IPS-18c (cell line): ENCODE data around the gene C10orf71.

Source experiments
- H3K4me3 ChIP-seq: 2 replicates; pipeline ENCODE4 v1.7.0; 2013; ENCODE audit warnings: low read depth, mild to moderate bottlenecking, low read length, moderate library complexity; ENCODE audit not compliant: insufficient read depth
- H3K9me3 ChIP-seq: one replicate; pipeline ENCODE4 v1.6.1; 2013; ENCODE audit warnings: mild to moderate bottlenecking, low read length, moderate library complexity; ENCODE audit not compliant: control insufficient read depth, insufficient read depth

Gene C10orf71

GRCh38 chr10:49357910-49358309 lies 58.9 kb downstream of the C10orf71 start:
- H3K4me3 ChIP-seq, result no peak overlapping the region
- no peaks in the 10 kb centered on the region for H3K9me3 ChIP-seq

GRCh38 chr10:49359349-49360270 lies 60.6 kb downstream of the C10orf71 start:
- H3K9me3 ChIP-seq, result no peaks in the 10 kb centered on the region

GRCh38 chr10:49360271-49361177 lies 61.6 kb downstream of the C10orf71 start:
- no peak overlapping the region for H3K4me3 ChIP-seq

More at GRCh38 chr10:49359349-49360270, 60.6 kb downstream of the C10orf71 start:
- no peak overlapping the region for H3K4me3 ChIP-seq

GRCh38 chr10:49361178-49361554 lies 62.2 kb downstream of the C10orf71 start:
- Histone ChIP-seq H3K4me3 (no peak overlapping the region), H3K9me3 (no peaks in the 10 kb centered on the region)

More at GRCh38 chr10:49360271-49361177, 61.6 kb downstream of the C10orf71 start:
- no peaks in the 10 kb centered on the region for H3K9me3 ChIP-seq

- Histone ChIP-seq H3K4me3 (no peak overlapping the region), H3K9me3 (no peaks in the 10 kb centered on the region)
Observed at GRCh38 chr10:49361735-49362568, 63.0 kb downstream of the C10orf71 start.

- no peak overlapping the region for H3K4me3 ChIP-seq
- no peaks in the 10 kb centered on the region for H3K9me3 ChIP-seq
Observed at GRCh38 chr10:49362596-49363260, 63.8 kb downstream of the C10orf71 start.

GRCh38 chr10:49363309-49364031 lies 64.5 kb downstream of the C10orf71 start:
- no peak overlapping the region for H3K4me3 ChIP-seq
- no peaks in the 10 kb centered on the region for H3K9me3 ChIP-seq

- H3K4me3 ChIP-seq, result no peak overlapping the region
- H3K9me3 ChIP-seq, result no peaks in the 10 kb centered on the region
Observed at GRCh38 chr10:49364051-49364450, 65.1 kb downstream of the C10orf71 start.

- Histone ChIP-seq H3K9me3 (no peaks in the 10 kb centered on the region), H3K4me3 (no peak overlapping the region)
Observed at GRCh38 chr10:49364747-49365146, 65.8 kb downstream of the C10orf71 start.

- Histone ChIP-seq H3K4me3 (no peak overlapping the region), H3K9me3 (no peaks in the 10 kb centered on the region)
Observed at GRCh38 chr10:49365275-49365674, 66.3 kb downstream of the C10orf71 start.

GRCh38 chr10:49365675-49366415 lies 66.9 kb downstream of the C10orf71 start:
- H3K4me3 ChIP-seq, result no peak overlapping the region
- H3K9me3 ChIP-seq, result no peaks in the 10 kb centered on the region

GRCh38 chr10:49366460-49366859 lies 67.5 kb downstream of the C10orf71 start:
- Histone ChIP-seq H3K9me3 (no peaks in the 10 kb centered on the region), H3K4me3 (no peak overlapping the region)

GRCh38 chr10:49367600-49367999 lies 68.6 kb downstream of the C10orf71 start:
- Histone ChIP-seq H3K9me3 (no peaks in the 10 kb centered on the region), H3K4me3 (no peak overlapping the region)

- no peaks in the 10 kb centered on the region for H3K9me3 ChIP-seq
- no peak overlapping the region for H3K4me3 ChIP-seq
Observed at GRCh38 chr10:49368256-49368655, 69.3 kb downstream of the C10orf71 start.
